GM19395 (cell line): ENCODE measurements around the gene GPR156.
"Not testable (repeated sequence)": the region's sequence is repeated elsewhere in the genome, so short reads cannot be mapped to it uniquely, and the experiment has no call there.

ENCODE experiments used
- ATAC-seq: cut with Tn5 transposase; IDR thresholded peaks from one replicate; pipeline ENCODE4 v1.9.1; 2021; ENCODE audit warnings: mild to moderate bottlenecking, moderate library complexity; ENCODE audit not compliant: unreplicated experiment

The GPR156 gene

DNA sequence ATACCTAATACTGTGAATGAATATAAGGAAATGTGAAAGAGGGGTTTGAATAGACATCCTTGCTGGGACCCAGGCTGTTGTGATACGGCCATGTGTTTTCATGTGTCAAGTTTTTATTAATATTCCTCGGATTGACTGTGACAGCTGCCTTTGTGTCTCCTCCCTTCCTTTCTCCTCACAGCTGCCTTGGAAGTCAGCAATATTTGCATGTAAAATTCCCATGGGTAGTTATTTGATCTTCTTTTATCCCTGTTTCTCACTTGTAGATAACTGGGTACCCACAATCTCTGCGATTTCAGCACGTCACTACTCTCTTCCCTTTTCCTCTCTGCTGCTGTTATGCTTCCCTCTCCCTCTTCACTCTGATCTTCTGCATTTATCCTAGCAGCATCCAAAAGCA is 9.4 kb downstream of the GPR156 start:
- ATAC-seq: no peak

DNA sequence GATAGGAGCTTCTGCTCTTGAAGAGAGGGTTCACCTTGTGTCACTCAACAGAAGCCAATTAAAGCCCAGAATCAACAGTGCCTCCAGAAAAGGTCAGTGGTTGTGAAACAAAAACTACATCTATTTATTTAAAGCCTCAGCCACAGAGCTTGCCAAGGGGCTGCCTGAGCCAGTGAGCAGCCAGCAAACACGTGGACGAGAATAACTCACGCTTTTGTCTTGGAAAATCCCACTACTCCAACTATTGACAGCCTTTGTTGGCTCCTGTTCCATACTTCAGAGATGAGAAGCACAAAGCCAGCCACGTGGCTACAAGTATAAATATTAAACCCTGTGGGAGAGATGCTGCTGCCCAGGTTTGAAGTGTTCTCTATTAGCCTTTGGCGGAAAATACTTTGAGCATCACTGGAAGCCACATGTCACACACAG is 10.3 kb downstream of the GPR156 start:
- no peak for ATAC-seq

DNA sequence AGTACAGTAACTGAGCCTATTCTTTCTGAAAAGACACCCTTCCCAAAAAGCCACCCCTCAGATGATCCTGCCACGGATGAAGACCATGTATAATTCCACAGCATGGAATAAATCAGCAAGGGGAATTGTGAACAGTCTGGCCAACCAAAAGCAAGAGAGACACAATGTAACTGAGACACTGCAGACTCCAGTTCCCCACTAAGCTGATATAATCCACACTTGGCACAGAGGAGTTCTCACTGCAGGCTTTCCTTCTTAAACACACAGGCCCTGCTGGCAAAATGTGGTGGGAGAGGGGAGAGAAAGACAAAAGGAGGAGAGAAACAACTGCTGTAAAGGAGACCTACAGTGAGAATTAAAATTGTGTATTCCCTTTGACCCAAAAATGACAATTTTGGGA is 12.7 kb downstream of the GPR156 start:
- no peak for ATAC-seq

DNA sequence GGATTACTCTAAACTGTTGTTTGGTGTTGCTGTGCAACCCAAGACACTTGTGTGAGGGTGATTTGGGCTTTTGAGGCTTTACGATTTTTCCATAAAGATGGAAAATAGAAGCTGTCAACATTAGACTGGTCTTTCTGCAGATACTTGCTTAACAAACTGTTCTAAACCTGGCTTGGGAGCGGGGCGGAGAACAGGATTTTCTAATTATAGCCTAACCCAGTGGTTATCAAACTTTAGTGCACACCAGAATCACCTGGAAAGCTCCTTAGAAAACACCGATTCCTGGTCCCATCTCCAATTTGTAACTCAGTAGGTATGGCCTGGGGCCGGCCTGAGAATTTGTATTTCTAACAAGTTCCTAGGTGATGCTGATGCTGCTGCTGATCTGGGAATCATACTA is 19.0 kb downstream of the GPR156 start:
- ATAC-seq: no peak

DNA sequence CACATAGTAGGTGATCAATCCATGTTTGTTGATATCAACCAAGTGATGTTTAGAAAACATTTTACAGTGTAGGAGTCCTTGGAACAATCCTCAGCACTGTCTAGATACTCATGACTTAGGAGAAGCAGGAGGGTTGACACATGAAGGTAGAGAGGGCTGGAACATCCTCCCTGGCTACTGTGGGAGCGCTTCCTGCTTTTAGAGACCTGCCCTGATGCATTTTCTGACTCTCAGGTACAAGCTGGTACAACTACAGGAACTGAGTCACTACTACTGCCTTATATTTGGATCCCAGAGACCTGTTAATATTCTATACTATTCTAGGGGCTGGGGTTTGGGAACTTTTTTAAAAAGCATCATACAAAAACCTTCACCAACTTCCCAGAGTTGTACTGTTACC is 20.1 kb downstream of the GPR156 start:
- no peak for ATAC-seq

DNA sequence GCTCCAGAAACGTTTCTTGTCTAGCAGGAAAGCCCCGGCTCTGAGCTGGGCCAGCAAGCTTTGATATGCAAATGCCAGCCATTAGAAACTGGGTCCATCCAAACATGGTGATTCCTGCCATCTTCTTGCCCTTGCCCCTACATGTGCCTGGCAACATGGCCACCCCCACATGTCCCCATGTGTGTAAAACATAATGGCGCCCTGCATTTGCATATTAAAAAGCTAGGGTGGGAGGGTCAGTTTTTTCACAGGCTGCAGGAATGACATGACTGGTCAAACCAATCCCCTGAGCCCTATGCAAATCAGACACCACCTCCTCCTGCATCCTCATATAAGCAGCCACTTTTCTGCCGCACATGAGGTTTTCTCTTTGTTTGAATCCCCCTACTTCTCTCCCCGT is 21.2 kb downstream of the GPR156 start:
- no peak for ATAC-seq

DNA sequence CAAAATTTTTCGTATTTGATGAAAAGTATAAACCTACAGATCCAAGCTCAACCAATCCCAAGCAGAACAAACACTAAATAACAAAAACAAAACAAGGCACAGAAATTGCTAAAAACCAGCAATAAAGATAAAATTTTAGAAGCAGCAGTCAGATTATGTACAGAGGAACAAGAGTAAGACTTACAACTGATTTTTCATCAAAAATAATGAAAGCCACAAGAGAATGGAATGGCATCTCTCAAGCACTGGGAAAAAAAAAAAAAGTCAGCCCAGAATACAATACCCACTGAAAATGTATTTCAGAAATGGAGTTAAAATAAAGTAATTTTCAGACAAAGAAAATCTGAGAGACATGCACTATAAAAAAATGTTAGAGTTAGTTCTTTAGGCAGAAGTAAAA is 27.0 kb downstream of the GPR156 start:
- no peak for ATAC-seq

DNA sequence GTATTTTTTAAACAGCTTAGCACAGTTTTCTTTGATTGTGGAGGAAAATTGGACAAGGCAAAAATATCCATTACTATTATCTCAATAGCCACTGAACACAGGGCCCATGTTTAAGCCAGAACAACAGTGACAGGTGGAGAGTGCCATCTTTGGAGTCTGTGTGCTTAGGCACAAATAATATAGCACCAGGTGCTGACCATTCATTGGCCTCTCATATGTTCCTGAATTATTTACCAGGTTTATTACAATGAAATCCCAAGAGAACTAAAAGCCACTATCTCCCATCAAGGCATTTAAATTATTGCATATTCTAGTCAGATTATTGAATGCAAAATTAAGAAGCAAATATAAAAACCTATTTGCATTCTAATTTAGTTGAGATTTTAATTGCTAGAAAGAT is 39.6 kb downstream of the GPR156 start:
- ATAC-seq: no peak

DNA sequence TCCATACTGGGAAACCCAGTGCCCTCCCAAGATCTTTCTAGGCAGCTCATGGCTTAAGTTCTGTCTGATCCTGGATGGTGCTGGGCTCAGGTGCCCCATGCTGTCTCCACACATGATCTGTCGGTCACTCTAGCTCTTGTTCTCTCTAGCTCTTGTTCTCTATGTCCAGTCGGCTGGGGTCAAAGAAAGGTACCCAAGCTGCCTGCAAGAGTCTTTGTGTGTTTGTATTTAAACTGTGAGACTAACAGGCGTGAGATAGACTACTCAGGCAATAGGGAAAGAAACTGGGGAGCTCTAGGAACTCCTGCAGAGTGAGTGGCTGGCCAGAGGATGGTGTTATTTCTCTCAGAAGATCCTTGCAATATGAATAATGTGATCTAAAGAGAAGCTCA is 40.2 kb downstream of the GPR156 start:
- ATAC-seq: no peak

DNA sequence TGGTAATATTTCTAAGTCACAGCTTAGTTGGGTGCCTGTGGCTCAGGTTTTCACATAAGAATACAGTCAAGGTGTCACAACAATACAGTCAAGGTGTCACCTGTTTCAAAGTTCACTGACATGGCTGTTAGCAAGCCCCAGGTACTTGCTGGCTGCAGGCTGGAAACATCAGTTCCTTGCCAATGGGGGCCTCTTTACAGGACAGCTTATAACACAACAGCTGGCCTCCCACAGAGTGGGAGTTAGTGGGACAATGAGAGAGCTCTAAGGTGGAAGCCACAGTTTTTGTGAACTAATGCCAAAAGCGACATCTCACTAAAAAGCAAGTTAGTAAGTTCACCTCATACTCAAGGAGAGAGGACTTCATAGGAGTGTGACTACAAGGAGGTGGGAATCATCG is 45.4 kb downstream of the GPR156 start:
- no peak for ATAC-seq

DNA sequence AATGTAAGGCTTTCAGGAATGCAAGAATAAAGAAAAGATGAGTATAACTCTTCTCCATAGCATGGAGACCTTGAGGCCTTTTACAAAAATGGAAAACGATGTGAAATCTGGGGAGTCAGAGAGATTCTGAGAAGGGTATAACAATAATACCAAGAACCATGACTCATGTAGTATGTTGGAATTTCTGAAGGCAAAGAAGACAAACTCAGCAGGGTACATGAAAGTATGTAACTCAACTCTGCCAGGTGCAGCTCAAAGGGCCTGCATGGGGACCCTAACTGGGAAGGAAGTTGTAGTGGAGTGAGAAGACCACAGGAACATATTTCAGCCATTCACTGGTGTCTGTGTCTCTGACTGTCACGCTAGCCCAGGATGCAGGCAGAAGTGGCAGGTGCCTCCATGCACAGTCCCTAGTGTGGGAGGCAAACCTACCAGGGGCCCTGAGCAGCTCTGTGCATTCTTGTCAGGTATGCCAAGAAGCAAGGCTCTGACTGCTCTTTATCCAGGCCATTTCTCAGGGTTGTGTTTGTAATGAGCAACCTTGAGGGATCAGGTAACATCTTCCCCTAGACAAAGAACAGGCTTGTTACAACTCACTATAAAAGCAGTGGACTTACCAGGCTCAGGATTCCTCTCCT is 57.2 kb downstream of the GPR156 start:
- no peak for ATAC-seq

DNA sequence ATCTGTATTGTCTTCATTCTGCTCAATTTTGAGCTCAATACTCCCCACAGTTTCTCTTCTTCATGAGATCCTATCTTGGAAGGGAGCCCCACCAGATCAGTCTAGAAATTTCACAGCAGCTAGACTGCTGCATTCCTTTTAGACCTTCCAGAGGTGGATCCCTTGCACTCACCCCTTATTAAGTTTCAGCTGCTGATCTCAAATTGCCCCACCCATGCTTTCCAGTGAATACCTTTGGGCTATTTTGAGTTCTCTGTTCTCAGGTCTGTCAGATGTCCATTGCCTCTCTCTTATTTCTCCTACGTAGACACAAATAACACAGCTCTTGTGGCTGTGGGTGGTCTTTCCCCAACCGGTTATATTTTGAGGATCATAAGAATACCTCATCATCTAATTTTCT is 60.8 kb downstream of the GPR156 start:
- ATAC-seq: no peak

DNA sequence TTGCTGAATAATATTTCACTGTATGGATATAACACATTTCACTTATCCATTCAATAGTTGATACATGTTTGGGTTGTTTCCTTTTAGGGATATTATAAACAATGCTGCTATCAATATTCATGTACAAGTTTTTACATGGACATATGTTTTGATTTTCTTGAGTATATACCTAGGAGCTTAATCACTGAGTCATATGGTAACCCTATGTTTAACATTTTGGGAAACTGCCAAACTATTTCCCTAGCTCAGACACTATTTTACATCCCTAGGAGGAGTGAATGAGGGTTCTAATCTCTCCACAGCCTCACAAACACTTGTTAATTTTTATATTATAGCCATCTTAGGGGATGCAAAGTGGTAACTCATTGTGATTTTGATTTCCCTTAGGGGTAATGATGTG is 66.0 kb downstream of the GPR156 start:
- no peak for ATAC-seq

DNA sequence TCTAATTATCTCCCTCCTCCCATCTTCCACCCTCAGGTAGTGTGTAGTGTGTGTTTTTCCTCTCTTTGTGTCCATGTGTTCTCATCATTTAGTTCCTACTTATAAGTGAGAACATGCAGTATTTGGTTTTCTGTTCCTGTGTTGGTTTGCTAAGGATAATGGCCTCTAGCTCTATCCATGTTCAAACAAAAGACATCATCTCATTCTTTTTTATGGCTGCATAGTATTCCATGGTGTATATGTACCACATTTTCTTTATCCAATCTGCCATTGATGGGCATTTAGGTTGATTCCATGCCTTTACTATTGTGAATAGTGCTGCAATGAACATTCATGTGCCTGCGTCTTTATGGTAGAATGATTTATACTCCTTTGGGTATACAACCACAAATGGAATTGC is 68.4 kb downstream of the GPR156 start:
- ATAC-seq: not testable (repeated sequence)

DNA sequence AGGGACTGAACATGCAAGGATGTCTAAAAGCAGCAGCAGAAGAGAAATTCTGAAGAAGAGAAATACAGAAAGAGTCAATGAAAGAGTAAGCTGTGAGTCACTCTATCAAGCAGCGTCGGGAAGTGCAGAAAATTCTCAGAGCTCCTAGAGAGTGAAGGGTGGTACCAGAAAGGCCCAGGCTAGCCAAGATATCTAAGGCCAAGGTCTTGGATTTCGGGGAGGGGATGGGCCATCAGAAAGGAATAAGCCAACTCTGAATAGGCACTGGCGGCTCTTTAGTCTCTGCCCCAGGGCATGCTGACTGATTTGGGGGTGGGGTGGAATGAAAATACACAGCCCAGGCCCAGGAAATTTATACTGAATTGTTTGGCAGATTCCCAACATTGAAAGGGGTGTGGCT is 70.8 kb downstream of the GPR156 start:
- ATAC-seq: no peak

DNA sequence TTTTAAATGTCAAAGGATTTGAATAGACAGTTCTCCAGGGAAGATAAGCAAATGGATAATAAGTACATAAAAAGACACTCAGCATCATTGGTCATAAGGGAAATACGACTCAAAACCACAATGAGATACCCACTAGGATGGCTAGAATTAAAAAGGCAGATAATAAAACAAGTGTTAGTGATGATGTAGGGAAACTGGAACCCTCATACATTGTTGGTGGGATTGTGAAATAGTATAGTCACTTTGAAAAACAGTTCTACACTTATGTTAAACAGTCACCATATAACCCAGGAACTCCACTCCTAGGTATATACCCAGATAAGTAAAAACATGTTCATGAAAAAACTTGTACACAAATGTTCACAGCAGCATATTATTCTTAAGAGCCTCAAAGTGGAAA is 72.5 kb downstream of the GPR156 start:
- no peak for ATAC-seq

DNA sequence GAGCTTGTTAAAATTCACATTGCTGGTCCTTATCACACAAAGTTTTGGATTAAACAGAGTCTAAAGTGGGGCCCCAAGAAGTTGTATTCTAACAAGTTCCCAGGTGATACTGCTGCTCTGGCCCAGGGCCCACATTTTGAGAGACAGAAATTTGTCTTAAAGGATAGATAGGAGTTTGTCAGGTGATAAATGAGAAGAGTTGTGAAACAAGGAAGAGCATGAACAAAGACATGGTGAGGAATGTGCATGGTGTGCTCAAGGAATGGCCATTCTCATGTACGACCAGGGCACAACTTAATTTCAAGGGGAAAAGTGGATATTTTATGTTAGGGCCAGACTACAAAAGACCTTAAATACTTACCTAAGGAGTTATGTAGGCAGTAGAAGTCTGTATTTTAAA is 75.6 kb downstream of the GPR156 start:
- no peak for ATAC-seq

DNA sequence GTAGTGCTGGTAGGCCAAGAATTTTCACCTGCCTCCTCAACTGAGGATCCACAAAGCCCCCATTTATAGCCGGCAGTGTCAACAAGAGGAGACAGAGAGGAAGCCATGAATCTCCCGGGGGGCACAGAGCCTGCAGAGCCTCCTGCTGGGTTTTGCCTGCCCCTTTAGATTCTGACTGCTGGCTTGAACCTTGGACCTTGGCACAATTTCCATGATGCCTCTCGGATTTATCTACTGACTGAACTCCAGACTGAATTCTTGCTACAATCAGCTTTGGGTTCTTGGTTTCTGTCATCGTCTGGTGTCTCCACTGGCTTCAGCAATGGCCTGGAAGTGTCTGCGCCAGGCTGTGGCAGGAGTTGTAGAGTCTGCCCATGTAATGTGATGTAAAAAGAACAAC is 80.7 kb downstream of the GPR156 start:
- ATAC-seq: no peak

DNA sequence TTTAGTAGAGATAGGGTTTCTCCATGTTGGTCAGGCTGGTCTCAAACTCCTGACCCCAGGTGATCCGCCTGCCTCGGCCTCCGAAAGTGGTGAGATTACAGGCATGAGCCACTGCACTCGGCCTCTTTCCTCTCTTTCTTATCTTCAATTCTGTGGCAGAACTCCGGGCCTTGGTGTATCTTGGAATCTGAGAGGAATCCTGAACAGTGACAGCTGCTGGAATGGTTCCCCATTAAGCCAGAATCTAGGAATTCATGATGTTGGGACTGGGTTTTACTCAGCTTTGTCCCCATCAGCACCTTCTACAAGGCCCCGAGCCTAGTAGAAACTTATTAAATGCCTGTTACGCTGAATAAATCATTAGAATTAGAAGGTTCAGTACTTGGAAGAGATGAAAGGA is 81.4 kb downstream of the GPR156 start:
- ATAC-seq: no peak

DNA sequence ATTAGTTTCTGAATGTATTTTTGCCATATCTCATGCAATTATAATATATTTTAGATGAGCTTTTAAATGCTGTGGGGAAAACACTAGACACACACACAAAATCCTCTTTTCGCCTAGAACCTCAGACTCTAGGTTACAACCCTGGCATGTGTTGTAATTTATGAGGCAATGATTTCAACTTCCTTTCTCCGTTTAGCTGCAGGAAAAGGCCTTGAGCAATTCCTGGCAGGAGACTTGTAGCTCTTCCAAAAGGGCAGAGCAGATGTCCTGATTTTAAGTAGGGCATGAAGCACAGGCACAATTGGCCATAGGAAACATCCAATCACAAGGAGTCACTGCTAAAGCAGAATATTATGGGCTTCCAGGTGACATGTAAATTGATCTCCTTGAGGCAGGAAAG is 82.0 kb downstream of the GPR156 start:
- ATAC-seq: no peak

DNA sequence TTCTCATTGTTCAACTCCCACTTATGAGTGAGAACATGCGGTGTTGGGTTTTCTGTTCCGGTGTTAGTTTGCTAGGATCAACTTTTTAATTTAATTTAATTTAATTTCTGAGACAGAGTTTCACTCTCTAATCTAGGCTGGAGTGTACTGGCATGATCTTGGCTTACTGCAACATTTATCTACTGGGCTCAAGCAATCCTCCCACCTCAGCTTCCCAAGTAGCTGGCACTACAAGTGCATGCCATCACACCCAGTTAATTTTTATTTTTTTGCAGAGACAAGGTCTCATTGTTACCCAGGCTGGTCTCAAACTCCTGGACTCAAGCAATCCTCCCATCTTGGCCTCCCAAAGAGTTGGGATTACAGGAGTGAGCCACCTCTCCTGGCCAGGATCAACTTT is 82.7 kb downstream of the GPR156 start:
- no peak for ATAC-seq

DNA sequence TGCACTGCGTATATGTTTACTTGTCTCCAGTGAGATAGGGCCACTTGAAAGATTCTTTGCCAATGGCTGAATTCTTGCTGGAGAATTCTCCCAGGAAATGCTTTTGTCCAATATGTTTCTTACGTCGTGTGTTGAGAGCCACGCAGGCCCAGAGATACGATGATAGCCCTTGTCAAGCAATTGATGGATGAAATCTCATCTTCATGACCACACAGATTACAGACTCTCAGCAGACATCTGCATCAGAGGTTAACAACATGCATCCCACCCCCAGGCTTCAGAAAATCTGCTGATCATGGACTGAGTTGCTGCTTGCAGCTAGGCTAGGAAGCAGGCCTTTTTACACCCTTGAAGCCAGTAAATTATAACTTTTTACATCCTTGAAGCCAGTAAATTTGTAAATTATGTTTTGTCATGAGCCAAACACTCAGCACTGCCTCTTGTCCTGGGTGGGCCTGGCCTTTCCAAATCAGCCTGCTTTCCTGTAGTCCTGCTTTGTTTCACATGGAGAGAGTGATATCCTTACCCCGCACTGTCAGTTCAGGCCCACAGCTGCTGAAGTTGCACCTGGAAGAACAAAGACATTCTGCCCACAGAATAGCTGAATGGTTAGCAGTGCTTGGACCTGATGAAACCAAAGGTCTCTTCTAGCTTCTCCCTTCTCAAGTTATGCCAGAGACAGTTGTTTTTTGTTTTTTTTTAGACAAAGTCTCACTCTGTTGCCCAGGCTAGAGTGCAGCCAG is 84.4 kb downstream of the GPR156 start:
- ATAC-seq: no peak

DNA sequence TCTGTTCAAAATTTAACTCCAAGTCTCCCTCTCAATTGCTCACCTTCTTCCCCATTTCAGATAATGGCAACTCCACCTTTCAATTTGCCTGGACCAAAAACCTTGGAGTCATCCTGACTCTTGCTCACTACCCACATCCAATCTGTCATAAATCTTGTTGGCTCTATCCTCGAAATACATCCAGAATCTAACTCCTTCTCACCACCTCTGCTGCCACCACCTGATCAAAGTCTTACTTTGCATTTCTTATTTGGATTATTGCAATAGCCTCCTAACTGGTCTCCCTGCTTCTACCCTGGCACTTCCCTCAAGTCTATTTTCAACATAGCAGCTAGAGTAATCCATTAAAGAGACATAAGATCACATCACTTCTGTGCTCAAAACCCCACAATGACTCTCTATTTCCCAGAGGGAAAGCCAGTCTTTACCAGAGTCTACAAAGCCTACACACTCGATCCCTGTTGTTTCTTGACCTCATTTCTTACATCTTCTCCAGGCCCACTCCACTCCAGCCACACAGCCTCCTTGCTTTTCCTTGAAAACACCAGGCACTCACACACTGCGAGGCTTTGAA is 86.6 kb downstream of the GPR156 start:
- no peak for ATAC-seq
